NT2/D1 (cell line): ENCODE data around the gene KMT2E.

Experiments used
- SUZ12 ChIP-seq: IDR thresholded peaks from 2 replicates; pipeline ENCODE4 v1.6.1; 2011; ENCODE audit not compliant: insufficient read length, insufficient read depth; ENCODE audit errors: extremely low read depth
- ZNF274 ChIP-seq: IDR thresholded peaks from 2 replicates; pipeline ENCODE4 v1.6.1; 2011; ENCODE audit warnings: mild to moderate bottlenecking, low read depth, low read length

- TF ChIP-seq SUZ12 (no peak), ZNF274 (no peak)
Observed at GRCh38 chr7:105019269-105019668, 5.3 kb downstream of the KMT2E start.
